ENCODE measurements around the gene IGLL5. TPM values are rescaled to one million over a fixed set of nuclear protein-coding genes. Genes with fewer than 3 reads are reported as not detected.
A peak's percentile ranks its signal among the peaks of the same experiment; 100 is the strongest.

The IGLL5 gene
- total RNA-seq, 2 experiments from 2014 or later = not detected

DNA sequence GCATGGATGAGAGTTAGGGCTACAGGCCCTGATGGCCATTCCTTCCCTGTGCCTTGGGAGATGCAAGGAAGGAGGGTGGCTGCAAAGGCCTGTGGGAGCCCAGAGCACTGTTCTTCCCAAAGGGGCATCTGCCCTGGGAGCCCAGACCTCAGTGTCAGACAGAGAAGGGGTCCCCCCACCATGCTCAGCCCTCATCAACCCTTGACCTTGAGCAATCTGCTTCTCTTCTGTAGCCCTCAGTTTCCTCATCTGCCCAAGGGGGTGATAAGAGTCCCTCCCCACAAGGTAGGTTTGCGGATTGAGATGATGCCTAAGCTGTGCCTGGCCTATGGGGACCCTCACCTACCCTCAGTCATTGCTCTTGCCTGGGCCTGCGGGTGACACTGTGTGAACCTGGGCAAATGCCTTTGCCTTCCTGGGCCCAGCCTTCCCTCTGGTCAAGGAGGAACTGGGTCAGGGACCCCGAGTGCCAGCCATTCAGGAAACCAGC, 47.5 kb downstream of the IGLL5 start:
- TF ChIP-seq, protein P1, sequence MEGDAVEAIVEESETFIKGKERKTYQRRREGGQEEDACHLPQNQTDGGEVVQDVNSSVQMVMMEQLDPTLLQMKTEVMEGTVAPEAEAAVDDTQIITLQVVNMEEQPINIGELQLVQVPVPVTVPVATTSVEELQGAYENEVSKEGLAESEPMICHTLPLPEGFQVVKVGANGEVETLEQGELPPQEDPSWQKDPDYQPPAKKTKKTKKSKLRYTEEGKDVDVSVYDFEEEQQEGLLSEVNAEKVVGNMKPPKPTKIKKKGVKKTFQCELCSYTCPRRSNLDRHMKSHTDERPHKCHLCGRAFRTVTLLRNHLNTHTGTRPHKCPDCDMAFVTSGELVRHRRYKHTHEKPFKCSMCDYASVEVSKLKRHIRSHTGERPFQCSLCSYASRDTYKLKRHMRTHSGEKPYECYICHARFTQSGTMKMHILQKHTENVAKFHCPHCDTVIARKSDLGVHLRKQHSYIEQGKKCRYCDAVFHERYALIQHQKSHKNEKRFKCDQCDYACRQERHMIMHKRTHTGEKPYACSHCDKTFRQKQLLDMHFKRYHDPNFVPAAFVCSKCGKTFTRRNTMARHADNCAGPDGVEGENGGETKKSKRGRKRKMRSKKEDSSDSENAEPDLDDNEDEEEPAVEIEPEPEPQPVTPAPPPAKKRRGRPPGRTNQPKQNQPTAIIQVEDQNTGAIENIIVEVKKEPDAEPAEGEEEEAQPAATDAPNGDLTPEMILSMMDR (IDR thresholded peaks at IDR 0.05) = no peak
- Mint-ChIP-seq H3K9me3 (no peaks in the 10 kb centered on the region), H3K27me3 (no peaks in the 10 kb centered on the region), H3K27ac (no peak overlapping the region), H3K4me3 (no peak overlapping the region), H3K4me1 (ENCODE audit: low read depth) (peaks cover 8% of the 10 kb centered on the region), H3K36me3 (ENCODE audit: low read depth) (no peaks in the 10 kb centered on the region)
- POLR2A ChIA-PET = no interaction called here
- CTCF ChIA-PET = interaction anchor here (0.8 to 2.7 kb wide), 4 partner anchors 9 to 51 kb away, joined by 3 to 9 read pairs (median 4); no protein-coding TSS in a partner anchor
- intact Hi-C loops (cut with micrococcal nuclease) = loop anchor here (5.0 kb wide), 1 partner anchor 48 kb away; the partner anchor contains the start of gene IGLL5
- DNase-seq (no peak), ATAC-seq (peak; percentile 19)

DNA sequence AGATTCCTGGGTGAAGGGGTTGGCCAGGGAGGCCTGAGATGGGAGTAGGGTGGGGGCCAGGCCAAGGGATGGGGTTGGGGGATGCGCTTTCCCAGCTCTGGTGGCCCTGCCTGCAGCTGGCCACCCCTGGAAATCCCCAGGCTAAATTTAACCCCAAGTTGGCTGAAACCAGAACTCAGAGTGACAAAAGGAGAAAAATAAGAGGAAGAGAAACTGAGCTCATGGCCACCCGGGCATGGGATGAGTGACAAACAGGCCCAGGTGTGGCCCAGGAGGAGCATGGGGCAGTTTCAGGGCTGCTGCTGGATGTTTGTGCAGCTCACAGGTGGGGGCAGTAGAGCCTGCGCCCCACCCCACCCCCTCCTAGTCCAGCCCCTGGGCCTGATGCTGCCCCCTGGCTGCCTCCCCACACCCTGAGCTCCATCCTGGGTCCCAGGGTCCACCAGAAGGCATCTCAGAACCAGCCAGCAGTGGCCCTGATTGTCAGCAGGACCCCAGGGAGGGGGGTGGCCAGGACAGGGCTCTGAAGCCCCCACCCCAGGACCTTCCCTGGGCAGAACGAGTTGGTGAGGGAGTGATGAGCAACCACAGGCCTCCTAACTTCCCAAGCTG, 48.0 kb downstream of the IGLL5 start:
- H3K4me3 Mint-ChIP-seq = no peak overlapping the region
- intact Hi-C loops (cut with micrococcal nuclease) = loop anchor here (5.0 kb wide), 1 partner anchor 48 kb away; the partner anchor contains the start of gene IGLL5
- H3K27ac Mint-ChIP-seq = no peak overlapping the region
- ChIA-PET POLR2A (no interaction called here), CTCF (interaction anchor here (0.8 to 2.7 kb wide), 5 partner anchors 8 to 52 kb away, joined by 3 to 9 read pairs (median 4); no protein-coding TSS in a partner anchor)
- TF ChIP-seq, protein P1 (IDR thresholded peaks at IDR 0.05) = no peak
- DNase-seq (peak; percentile 59), ATAC-seq (peak; percentile 76)
- no peaks in the 10 kb centered on the region for H3K36me3 Mint-ChIP-seq (ENCODE audit: low read depth)
- H3K9me3 Mint-ChIP-seq = no peaks in the 10 kb centered on the region
- no peaks in the 10 kb centered on the region for H3K27me3 Mint-ChIP-seq
- H3K4me1 Mint-ChIP-seq (ENCODE audit: low read depth) = peaks cover 8% of the 10 kb centered on the region

DNA sequence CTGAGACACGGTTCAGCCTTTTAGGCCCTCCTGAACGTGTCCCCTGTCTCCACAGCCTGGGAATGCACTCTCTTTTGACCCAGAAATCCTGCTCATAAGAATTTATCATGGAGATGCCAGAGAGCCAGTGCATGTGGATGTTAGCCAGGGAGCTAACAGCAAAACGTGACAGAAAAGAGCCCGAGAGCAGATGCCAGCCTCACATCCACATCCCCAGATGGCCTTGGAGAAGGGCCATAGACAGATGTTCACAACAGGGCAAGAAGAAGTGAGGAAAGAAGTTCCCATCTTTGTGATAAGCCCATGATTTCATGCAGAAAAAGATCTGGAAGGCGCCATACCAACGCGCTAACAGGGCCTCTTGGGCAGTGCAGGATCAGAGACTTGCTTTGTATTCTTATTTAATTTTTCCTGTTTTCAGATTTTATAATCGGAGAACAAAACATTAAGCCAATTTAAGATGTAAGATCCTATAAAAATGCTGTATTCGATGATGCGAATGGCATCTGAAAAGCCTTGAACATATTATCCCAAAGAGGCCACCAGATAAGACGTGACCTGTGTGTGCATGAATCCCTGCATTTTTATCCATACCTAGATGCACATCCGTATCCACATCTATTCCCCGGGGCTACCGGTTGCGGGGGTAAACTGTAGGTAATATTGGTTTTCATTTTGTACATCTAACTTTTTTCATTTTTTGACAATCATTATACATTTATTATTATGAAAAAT, 48.7 kb downstream of the IGLL5 start:
- no peaks in the 10 kb centered on the region for H3K27me3 Mint-ChIP-seq
- intact Hi-C loops (cut with micrococcal nuclease) = loop anchor here (5.0 kb wide), 1 partner anchor 49 kb away; the partner anchor contains the start of gene IGLL5
- no peak overlapping the region for H3K27ac Mint-ChIP-seq
- peaks cover 6% of the 10 kb centered on the region for H3K4me1 Mint-ChIP-seq (ENCODE audit: low read depth)
- POLR2A ChIA-PET = no interaction called here
- H3K36me3 Mint-ChIP-seq (ENCODE audit: low read depth) = no peaks in the 10 kb centered on the region
- TF ChIP-seq, protein P1 (IDR thresholded peaks at IDR 0.05) = no peak
- H3K9me3 Mint-ChIP-seq = no peaks in the 10 kb centered on the region
- CTCF ChIA-PET = interaction anchor here (0.8 to 2.7 kb wide), 8 partner anchors 8 to 127 kb away, joined by 3 to 9 read pairs (median 4); no protein-coding TSS in a partner anchor
- no peak overlapping the region for H3K4me3 Mint-ChIP-seq
- no peak for DNase-seq
- no peak for ATAC-seq

DNA sequence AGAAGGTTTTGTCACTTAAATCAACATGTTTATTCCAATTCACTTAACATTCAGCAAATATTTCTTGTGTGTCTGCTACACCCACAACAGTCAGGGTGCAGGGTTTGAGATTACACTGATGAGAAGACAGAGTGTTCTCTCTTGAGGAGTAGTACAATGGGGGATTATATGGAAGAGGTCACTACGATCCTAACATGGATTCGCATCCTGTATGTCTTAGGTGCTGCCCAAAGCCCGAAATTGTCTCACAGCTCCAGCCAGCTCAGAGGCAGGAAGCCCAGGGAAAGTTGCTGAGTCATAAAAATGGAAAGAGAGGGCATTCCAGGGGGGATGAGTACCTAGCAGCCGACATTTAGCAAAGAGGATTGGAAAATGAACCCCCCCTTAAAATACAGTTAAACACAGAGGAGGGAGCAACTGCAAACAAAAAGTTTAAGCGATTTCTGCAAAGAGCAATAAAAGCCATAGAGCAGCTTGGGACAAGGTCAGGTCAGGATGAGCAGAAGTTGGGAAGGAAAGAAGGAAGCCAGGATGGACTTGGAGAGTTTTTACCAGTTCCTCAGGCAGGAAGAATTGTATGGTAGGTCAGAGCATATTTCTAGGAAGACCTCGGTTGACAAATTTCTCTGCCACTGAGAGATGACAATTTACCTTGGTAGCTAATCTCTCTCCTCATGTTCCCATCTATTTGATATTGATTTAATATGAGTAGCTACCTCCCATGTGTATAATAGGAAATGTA, 49.5 kb downstream of the IGLL5 start:
- Mint-ChIP-seq H3K4me1 (ENCODE audit: low read depth) (peaks cover 6% of the 10 kb centered on the region), H3K27ac (no peak overlapping the region), H3K9me3 (no peaks in the 10 kb centered on the region), H3K4me3 (no peak overlapping the region), H3K36me3 (ENCODE audit: low read depth) (no peaks in the 10 kb centered on the region), H3K27me3 (no peaks in the 10 kb centered on the region)
- POLR2A ChIA-PET = no interaction called here
- ATAC-seq = no peak
- no peak for DNase-seq
- intact Hi-C loops (cut with micrococcal nuclease) = loop anchor here (5.0 kb wide), 1 partner anchor 50 kb away; the partner anchor contains the start of gene IGLL5
- CTCF ChIA-PET = interaction anchor here (0.7 to 1.5 kb wide), 5 partner anchors 8 to 128 kb away, joined by 3 to 7 read pairs (median 3); no protein-coding TSS in a partner anchor
- TF ChIP-seq, protein P1 (IDR thresholded peaks at IDR 0.05) = no peak
